Nephron (organoid): ENCODE data around the gene GRB7.

ENCODE experiments used
- H3K27ac Mint-ChIP-seq, 3 experiments: 2 replicates each; pipeline ENCODE4 v1.8.0; 2020; ENCODE audit warnings: mixed read lengths in 3 of 3, mild to moderate bottlenecking in 2 of 3, moderate library complexity in 1 of 3
- H3K27me3 Mint-ChIP-seq: 2 replicates; pipeline ENCODE4 v1.8.0; 2021; ENCODE audit warnings: low read depth, mild to moderate bottlenecking, moderate library complexity, mixed read lengths
- H3K36me3 Mint-ChIP-seq: 2 replicates; pipeline ENCODE4 v1.8.0; 2020; ENCODE audit warnings: low read depth, mixed read lengths
- H3K4me1 Mint-ChIP-seq: 2 replicates; pipeline ENCODE4 v1.8.0; 2020; ENCODE audit warnings: mixed read lengths
- H3K4me3 Mint-ChIP-seq, 3 experiments: 2 replicates each; pipeline ENCODE4 v1.8.0; 2020; ENCODE audit warnings: mild to moderate bottlenecking in 3 of 3, mixed read lengths in 3 of 3, moderate library complexity in 2 of 3
- H3K9me3 Mint-ChIP-seq: 2 replicates; pipeline ENCODE4 v1.8.0; 2020; ENCODE audit warnings: mixed read lengths
- CTCF ChIP-seq, 3 experiments: fragments of 200-600 bp; sonication (generic); IDR thresholded peaks; one replicate each; pipeline ENCODE4 v1.5.0; 2021; ENCODE audit warnings: antibody characterized with exemption in 3 of 3; ENCODE audit not compliant: unreplicated experiment in 3 of 3

GRB7 gene

GRCh38 chr17:39701784-39702422 lies 35.8 kb upstream of the GRB7 start:
- Mint-ChIP-seq H3K36me3 (peaks cover 4% of the 10 kb centered on the region), H3K27ac (peak overlapping the region; percentile 83 to 96 (median 94)), H3K4me3 (peak overlapping the region; percentile 90 to 98 (median 97)), H3K27me3 (no peaks in the 10 kb centered on the region), H3K4me1 (peaks cover 49% of the 10 kb centered on the region), H3K9me3 (no peaks in the 10 kb centered on the region)
- TF ChIP-seq CTCF (IDR thresholded peaks at IDR 0.05; ENCODE audit: unreplicated experiment in 3 of 3), result no peak

- TF ChIP-seq CTCF (IDR thresholded peaks at IDR 0.05; ENCODE audit: unreplicated experiment in 3 of 3), result no peak
Observed at GRCh38 chr17:39702901-39703893, 34.5 kb upstream of the GRB7 start.

GRCh38 chr17:39703913-39704312 lies 33.8 kb upstream of the GRB7 start:
- Mint-ChIP-seq H3K9me3 (no peaks in the 10 kb centered on the region), H3K4me3 (peak overlapping the region in 2 of 3 experiments; percentile 66 to 98), H3K4me1 (peaks cover 57% of the 10 kb centered on the region), H3K27ac (peak overlapping the region; percentile 60 to 83 (median 71)), H3K27me3 (no peaks in the 10 kb centered on the region), H3K36me3 (peaks cover 18% of the 10 kb centered on the region)
- TF ChIP-seq CTCF (IDR thresholded peaks at IDR 0.05; ENCODE audit: unreplicated experiment in 3 of 3), result no peak

More at GRCh38 chr17:39702901-39703893, 34.5 kb upstream of the GRB7 start:
- H3K4me1 Mint-ChIP-seq, result peaks cover 54% of the 10 kb centered on the region
- H3K4me3 Mint-ChIP-seq, result peak overlapping the region; percentile 90 to 98 (median 97)
- peak overlapping the region; percentile 60 to 96 (median 83) for H3K27ac Mint-ChIP-seq
- H3K36me3 Mint-ChIP-seq, result peaks cover 13% of the 10 kb centered on the region
- no peaks in the 10 kb centered on the region for H3K27me3 Mint-ChIP-seq
- no peaks in the 10 kb centered on the region for H3K9me3 Mint-ChIP-seq

GRCh38 chr17:39704821-39705551 lies 32.8 kb upstream of the GRB7 start:
- no peak for TF ChIP-seq CTCF (IDR thresholded peaks at IDR 0.05; ENCODE audit: unreplicated experiment in 3 of 3)
- Mint-ChIP-seq H3K36me3 (peaks cover 26% of the 10 kb centered on the region), H3K27me3 (no peaks in the 10 kb centered on the region), H3K9me3 (no peaks in the 10 kb centered on the region), H3K4me3 (peak overlapping the region in 2 of 3 experiments; percentile 57 to 65), H3K27ac (peak overlapping the region; percentile 34 to 72 (median 66)), H3K4me1 (peaks cover 66% of the 10 kb centered on the region)

- peak overlapping the region in 2 of 3 experiments; percentile 34 to 72 for H3K27ac Mint-ChIP-seq
- no peaks in the 10 kb centered on the region for H3K27me3 Mint-ChIP-seq
- H3K4me1 Mint-ChIP-seq, result peaks cover 66% of the 10 kb centered on the region
- TF ChIP-seq CTCF (IDR thresholded peaks at IDR 0.05; ENCODE audit: unreplicated experiment in 3 of 3), result no peak
- H3K9me3 Mint-ChIP-seq, result no peaks in the 10 kb centered on the region
- H3K4me3 Mint-ChIP-seq, result peak overlapping the region in 2 of 3 experiments; percentile 19 to 65
- H3K36me3 Mint-ChIP-seq, result peaks cover 32% of the 10 kb centered on the region
Observed at GRCh38 chr17:39705786-39706348, 31.9 kb upstream of the GRB7 start.
